Measurements from ENCODE around the gene PDP2.

The PDP2 gene

GRCh38 chr16:66935314-66936011, 55.1 kb downstream of the PDP2 start, which contains the start of gene CES2:
CES2 (plus strand) TSS chr16:66935516; CDS start chr16:66935636, 120 bp downstream.
- peak; percentile 79 for DNase-seq (ENCODE audit: low spot score)

- no peak for DNase-seq (ENCODE audit: low spot score)
These were observed 56.1 kb downstream of the PDP2 start for GRCh38 chr16:66936462-66936861.

- no peak for DNase-seq (ENCODE audit: low spot score)
These were observed 56.7 kb downstream of the PDP2 start for GRCh38 chr16:66936889-66937554.

GRCh38 chr16:66937725-66938337, 57.5 kb downstream of the PDP2 start:
- no peak for DNase-seq (ENCODE audit: low spot score)

- no peak for DNase-seq (ENCODE audit: low spot score)
These were observed 59.1 kb downstream of the PDP2 start for GRCh38 chr16:66939366-66939765.

- no peak for DNase-seq (ENCODE audit: low spot score)
These were observed 59.9 kb downstream of the PDP2 start for GRCh38 chr16:66940236-66940635.

Measured in AG08395 (cell line).